Endometrial microvascular endothelial cells (primary cell): ENCODE measurements around the gene TMPRSS4. TPM values are rescaled to one million over a fixed set of nuclear protein-coding genes. Genes with fewer than 3 reads are reported as not detected.

Source experiments
- in situ Hi-C: cut with HindIII; loops from 2 replicates; pipeline ENCODE4 v1.10.0; 2017; ENCODE audit warnings: low sequenced_read_pairs, low pct_unique_long_range_greater_than_20kb; ENCODE audit errors: inconsistent ontology term
- total RNA-seq: library from RNA; depleted of rRNA; stranded (reverse); fragments of >200 nt; gene quantifications from one replicate; pipeline ENCODE4 v1.2.3, GENCODE V29; 2015; ENCODE audit errors: inconsistent ontology term

Gene TMPRSS4
- total RNA-seq, 1 donor from 2014 or later: not detected

- in situ Hi-C loops: no loop called here
These were observed 5.4 kb upstream of the TMPRSS4 start for GRCh38 chr11:118071416-118072030.

GRCh38 chr11:118073554-118073953, 3.3 kb upstream of the TMPRSS4 start:
- in situ Hi-C loops: no loop called here

GRCh38 chr11:118074091-118074685, 2.7 kb upstream of the TMPRSS4 start:
- in situ Hi-C loops: no loop called here

- in situ Hi-C loops: no loop called here
These were observed 2.1 kb upstream of the TMPRSS4 start for GRCh38 chr11:118074785-118075184.

DNA sequence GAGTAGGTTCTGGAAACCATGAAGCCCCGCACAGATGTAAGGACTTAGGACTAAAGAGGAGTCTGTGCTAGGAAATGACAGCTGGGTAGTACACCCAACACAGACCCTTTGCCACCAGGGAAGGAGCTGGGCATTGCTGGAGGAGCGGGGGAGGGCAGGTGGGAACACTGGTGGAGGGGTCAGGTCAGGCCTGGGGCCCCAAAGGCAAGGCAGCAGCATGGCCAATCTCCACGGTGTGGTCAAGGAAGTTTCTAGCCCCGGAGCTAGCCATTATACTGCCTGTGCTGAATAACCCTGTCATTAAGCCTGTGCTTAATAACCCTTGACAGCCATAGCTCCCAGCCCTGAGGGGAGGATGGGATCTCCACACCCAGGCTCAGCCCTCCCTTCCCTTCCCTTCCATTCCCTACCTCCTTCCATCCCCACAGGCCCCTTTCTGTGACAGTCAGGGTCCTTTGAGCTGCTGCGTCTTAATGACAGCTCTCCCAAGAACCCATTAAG, 2.1 kb downstream of the TMPRSS4 start:
- in situ Hi-C loops: no loop called here

GRCh38 chr11:118079491-118079890, 2.6 kb downstream of the TMPRSS4 start:
- in situ Hi-C loops: no loop called here

- in situ Hi-C loops: no loop called here
These were observed 3.4 kb downstream of the TMPRSS4 start for GRCh38 chr11:118080296-118080695.

DNA sequence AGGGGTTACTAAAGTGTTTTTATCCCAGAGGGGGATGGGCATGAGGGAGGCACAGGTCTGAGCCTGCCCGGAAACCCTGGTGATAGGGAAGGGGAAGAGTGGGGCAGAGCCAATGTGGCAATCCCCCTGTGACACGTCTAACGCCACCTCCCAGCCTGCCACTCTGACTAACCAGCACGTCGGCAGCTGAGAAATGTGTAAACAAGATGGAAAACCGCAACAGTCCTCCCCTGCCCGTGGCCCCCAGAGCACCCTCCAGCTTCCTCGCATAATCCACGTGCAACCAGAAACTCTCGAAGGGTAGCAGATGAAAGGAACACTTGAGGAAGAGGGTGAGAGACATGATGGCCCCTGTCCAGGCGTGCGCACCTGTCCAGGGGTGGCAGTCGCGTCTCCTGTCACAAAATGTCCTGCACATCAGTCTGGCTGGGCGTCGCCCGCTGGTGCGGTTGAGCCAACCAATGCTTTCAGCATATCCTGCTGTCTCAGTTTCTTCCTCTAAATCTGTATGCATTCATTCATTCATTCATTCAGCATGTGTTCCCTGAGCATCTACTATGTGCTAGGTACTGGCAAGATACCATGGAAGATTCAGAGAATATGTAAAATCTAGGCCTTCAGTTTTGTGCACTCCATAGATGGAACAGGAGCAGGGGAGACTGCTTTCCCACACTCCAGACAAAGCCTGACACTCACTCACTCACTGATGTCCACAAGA, 4.5 kb downstream of the TMPRSS4 start:
- in situ Hi-C loops: no loop called here

GRCh38 chr11:118082880-118083552, 6.1 kb downstream of the TMPRSS4 start:
- in situ Hi-C loops: no loop called here

- in situ Hi-C loops: no loop called here
These were observed 7.4 kb downstream of the TMPRSS4 start for GRCh38 chr11:118084247-118084646.

- in situ Hi-C loops: no loop called here
These were observed 7.8 kb downstream of the TMPRSS4 start for GRCh38 chr11:118084656-118085055.

DNA sequence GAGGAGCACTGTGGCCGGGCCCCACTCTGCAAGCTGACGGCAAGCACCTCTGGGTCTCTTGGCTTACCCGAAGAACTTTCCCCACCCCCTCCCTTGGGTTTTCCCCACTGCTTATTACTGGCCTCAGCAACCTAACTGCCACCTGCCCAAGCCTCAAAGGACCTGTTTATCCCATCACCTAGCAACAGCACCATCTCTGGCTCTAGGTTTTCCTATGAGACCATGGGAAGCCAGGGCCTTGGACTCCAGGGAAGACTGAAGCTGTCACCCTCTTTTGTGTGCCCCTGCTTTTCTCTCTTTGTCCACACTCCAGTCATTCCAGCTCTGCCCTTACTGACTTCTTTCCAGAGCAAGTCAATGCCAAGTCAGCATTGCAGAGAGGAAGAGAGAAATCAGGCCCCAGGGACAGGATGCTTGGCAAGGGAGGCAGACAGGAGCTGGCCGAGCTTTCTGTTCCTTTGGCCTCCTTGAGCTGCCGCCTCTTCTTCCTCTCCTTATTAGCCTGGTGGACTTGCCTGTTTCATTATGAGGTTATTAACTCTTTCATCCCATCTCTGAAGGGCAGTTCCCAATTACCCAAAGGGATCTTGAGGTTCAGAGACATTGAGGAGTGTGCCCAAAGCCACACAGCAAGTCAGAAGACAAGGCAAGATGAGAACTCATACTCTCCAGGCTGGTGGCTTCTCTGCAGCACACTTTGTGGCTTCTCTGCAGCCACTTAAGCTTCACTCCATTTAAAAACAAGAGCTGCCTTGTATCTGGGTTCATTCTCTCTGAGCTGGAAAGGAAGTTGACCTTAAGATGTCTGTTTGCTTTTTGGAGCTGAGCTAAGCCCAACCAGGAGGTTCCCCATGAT, 10.3 kb downstream of the TMPRSS4 start, which contains the start of gene SMIM35:
TSS of gene SMIM35 (minus strand) at position 51 of the 856 bp plus-strand sequence. CDS start 206 bp downstream, outside the sequence.
- in situ Hi-C loops: no loop called here

DNA sequence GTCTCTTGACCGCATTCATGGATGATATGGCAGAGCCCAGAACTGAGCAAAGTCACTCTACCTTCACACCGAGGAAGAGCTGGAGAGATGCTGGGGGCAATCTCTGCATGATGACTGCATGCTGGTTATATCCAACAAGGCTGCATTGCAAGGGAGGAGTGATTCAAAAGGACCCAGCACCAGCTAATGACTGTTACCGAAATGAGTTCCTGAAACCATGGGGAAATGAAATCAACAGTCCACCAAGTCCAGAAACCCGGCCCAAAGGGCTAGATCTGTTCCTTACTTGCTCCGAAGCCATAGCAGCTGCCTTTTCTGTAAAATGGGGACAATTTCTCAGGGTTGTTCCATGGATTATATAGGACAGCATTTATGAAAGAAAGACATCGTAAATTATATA, 11.1 kb downstream of the TMPRSS4 start:
- in situ Hi-C loops: no loop called here

GRCh38 chr11:118088531-118088930, 11.7 kb downstream of the TMPRSS4 start:
- in situ Hi-C loops: no loop called here

GRCh38 chr11:118090545-118091162, 13.8 kb downstream of the TMPRSS4 start:
- in situ Hi-C loops: no loop called here

DNA sequence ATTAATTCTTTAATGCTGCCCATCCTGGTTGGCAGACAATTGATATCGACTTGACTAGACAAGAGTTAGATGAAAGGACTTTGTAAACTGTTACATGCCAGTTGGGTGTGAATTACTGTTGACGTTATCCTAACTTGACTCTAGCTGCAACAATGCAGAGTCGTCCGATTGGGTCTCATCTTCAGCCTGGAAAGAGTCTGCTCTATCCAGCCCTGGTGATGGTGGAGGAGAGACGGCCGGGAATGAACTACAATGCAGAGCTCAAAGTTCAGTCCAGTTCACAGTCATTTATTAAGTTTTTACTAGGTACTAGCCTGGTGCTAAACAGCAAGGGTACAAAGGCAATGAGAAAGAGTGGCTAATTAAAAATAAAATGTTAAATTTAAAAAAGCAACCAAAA, 14.8 kb downstream of the TMPRSS4 start:
- in situ Hi-C loops: no loop called here

DNA sequence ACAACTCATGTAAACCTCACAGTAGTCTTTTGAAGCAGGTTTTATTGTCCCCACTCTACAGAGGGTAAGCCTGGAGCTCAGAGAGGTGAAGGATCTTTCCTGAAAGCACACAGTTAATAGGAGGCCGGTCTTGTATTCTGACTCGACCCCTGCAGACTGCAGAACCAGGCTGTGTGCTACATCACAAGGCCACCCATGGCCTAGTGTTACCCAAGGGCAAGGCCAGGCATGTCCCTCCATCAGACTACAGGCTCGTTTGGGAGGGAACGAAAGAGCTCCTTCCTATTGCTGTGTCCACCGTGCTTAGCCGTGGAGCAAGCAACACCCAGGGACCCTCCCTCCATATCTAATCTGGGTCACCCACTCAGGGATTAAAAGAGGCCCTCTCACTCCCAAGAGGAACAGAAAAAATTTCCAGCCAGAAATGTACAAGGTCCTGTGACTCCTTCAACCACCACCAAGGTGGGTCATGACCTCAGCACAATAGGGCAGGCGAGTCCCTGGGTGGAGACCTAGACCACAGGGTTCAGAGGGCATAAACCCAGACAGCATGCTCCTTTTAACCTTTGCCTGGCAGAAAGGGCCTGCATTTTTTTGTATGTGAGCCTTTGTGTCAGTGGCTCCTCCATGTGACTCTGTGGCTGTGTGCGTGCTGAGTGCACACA, 16.2 kb downstream of the TMPRSS4 start:
- in situ Hi-C loops: no loop called here

DNA sequence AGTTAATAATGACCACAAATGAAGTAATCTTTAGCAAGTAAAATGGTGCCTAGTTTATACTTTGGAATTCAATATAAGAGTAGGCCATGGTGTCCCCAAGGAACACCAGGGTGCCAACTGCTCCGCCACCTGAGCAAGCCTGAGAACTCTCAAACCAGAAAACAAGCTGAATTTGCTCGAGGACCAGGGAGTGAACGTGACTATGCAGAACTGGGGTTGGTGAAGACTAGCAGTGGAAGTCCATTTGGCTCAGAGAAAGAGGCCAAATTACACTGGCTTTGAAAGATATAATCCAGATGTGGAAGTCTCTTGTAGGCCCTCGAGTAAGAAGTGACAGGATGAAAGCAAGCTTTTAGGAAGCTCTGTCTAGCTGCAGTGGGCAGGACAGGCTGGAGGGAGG, 18.6 kb downstream of the TMPRSS4 start:
- in situ Hi-C loops: no loop called here
